ENCODE measurements around the gene MTARC1.

Gene MTARC1

DNA sequence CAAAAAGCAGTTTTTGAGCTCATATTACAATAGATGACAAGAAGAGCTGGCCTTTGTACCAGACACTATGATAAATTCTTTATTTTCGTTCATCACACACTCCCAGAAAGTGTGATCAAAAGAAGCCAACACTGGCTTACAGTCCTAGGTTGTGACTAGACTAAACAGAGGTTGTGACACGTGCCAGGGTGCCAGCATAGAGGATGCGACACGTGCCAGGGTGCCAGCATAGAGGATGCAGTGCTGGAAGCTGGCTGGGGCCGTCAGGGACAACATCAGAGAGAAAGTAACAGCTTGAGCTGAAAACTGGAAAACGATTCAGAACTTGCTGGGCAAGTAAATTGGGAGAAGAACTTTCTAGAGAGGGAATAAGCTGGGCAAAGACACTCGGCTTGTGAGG, 2.2 kb downstream of the MTARC1 start:
- TF ChIP-seq, protein P1, sequence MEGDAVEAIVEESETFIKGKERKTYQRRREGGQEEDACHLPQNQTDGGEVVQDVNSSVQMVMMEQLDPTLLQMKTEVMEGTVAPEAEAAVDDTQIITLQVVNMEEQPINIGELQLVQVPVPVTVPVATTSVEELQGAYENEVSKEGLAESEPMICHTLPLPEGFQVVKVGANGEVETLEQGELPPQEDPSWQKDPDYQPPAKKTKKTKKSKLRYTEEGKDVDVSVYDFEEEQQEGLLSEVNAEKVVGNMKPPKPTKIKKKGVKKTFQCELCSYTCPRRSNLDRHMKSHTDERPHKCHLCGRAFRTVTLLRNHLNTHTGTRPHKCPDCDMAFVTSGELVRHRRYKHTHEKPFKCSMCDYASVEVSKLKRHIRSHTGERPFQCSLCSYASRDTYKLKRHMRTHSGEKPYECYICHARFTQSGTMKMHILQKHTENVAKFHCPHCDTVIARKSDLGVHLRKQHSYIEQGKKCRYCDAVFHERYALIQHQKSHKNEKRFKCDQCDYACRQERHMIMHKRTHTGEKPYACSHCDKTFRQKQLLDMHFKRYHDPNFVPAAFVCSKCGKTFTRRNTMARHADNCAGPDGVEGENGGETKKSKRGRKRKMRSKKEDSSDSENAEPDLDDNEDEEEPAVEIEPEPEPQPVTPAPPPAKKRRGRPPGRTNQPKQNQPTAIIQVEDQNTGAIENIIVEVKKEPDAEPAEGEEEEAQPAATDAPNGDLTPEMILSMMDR (IDR thresholded peaks at IDR 0.05; ENCODE audit: low read depth, low read length, missing control alignments) = no peak
- in situ Hi-C loops (cut with HindIII; ENCODE audit: low sequenced_read_pairs) = no loop called here
- no peak for DNase-seq (ENCODE audit: low read depth)
- H3K4me3 ChIP-seq (ENCODE audit: low read depth, low read length) = no peak overlapping the region

- no peak overlapping the region for H3K4me3 ChIP-seq (ENCODE audit: low read depth, low read length)
- in situ Hi-C loops (cut with HindIII; ENCODE audit: low sequenced_read_pairs) = no loop called here
- TF ChIP-seq, protein P1 (IDR thresholded peaks at IDR 0.05; ENCODE audit: low read depth, low read length, missing control alignments) = no peak
- no peak for DNase-seq (ENCODE audit: low read depth)
Observed at GRCh38 chr1:220789532-220790147, 2.9 kb downstream of the MTARC1 start.

- no peak overlapping the region for H3K4me3 ChIP-seq (ENCODE audit: low read depth, low read length)
- in situ Hi-C loops (cut with HindIII; ENCODE audit: low sequenced_read_pairs) = no loop called here
- TF ChIP-seq, protein P1 (IDR thresholded peaks at IDR 0.05; ENCODE audit: low read depth, low read length, missing control alignments) = no peak
- DNase-seq (ENCODE audit: low read depth) = no peak
Observed at GRCh38 chr1:220791285-220791684, 4.6 kb downstream of the MTARC1 start.

- in situ Hi-C loops (cut with HindIII; ENCODE audit: low sequenced_read_pairs) = no loop called here
- no peak overlapping the region for H3K4me3 ChIP-seq (ENCODE audit: low read depth, low read length)
- TF ChIP-seq, protein P1 (IDR thresholded peaks at IDR 0.05; ENCODE audit: low read depth, low read length, missing control alignments) = no peak
- no peak for DNase-seq (ENCODE audit: low read depth)
Observed at GRCh38 chr1:220791956-220792355, 5.2 kb downstream of the MTARC1 start.

GRCh38 chr1:220796530-220796929, 9.8 kb downstream of the MTARC1 start:
- in situ Hi-C loops (cut with HindIII; ENCODE audit: low sequenced_read_pairs) = no loop called here
- TF ChIP-seq, protein P1 (IDR thresholded peaks at IDR 0.05; ENCODE audit: low read depth, low read length, missing control alignments) = no peak
- DNase-seq (ENCODE audit: low read depth) = no peak

DNA sequence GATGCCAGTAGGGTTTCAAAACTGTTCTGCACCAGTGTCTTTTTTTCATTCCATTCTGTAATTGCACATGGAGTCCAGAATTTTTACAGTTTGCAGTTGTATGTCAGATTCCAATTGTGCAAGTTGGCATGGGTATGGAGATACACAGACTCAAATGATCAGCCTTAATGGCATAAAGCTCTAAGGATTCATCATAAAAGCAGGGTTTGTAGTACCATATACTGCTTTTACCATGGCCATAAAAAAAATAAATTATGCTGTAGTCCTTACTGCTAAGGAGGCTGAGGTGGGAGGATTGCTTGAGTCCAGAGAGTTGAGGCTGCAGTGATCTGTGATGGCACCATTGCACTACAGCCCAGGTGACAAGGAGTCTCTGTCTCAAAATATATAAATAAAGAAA, 10.3 kb downstream of the MTARC1 start:
- no peak overlapping the region for H3K4me3 ChIP-seq (ENCODE audit: low read depth, low read length)
- no peak for DNase-seq (ENCODE audit: low read depth)
- TF ChIP-seq, protein P1 (IDR thresholded peaks at IDR 0.05; ENCODE audit: low read depth, low read length, missing control alignments) = no peak
- in situ Hi-C loops (cut with HindIII; ENCODE audit: low sequenced_read_pairs) = no loop called here

More at GRCh38 chr1:220796530-220796929, 9.8 kb downstream of the MTARC1 start:
- H3K4me3 ChIP-seq (ENCODE audit: low read depth, low read length) = no peak overlapping the region

Measured in astrocyte of the cerebellum (primary cell).